H9 (cell line): ENCODE results near the gene POLD1. TPM values are rescaled to one million over a fixed set of nuclear protein-coding genes. Genes with fewer than 3 reads are reported as not detected.

ENCODE experiments used
- DNase-seq: peaks from one replicate; pipeline ENCODE4 v3.0.0-alpha.2; 2017
- H2AFZ ChIP-seq: one replicate; pipeline ENCODE4 v1.6.1; 2013; ENCODE audit warnings: mild to moderate bottlenecking, low read length, control low read depth, moderate library complexity
- H2AK5ac ChIP-seq: 2 replicates; pipeline ENCODE4 v1.6.1; 2013; ENCODE audit warnings: low read length, control low read depth, mixed read lengths; ENCODE audit not compliant: insufficient read length
- H2BK120ac ChIP-seq: one replicate; pipeline ENCODE4 v1.6.1; 2013; ENCODE audit warnings: low read depth, mild to moderate bottlenecking, low read length, control low read depth, inconsistent platforms; ENCODE audit not compliant: poor library complexity, severe bottlenecking
- H2BK12ac ChIP-seq: 2 replicates; pipeline ENCODE4 v1.6.1; 2013; ENCODE audit warnings: low read length, control low read depth, mixed read lengths, low read depth; ENCODE audit not compliant: insufficient read length
- H2BK15ac ChIP-seq: 2 replicates; pipeline ENCODE4 v1.6.1; 2013; ENCODE audit warnings: low read depth, low read length, control low read depth
- H2BK20ac ChIP-seq: one replicate; pipeline ENCODE4 v1.6.1; 2013; ENCODE audit warnings: low read depth, mild to moderate bottlenecking, low read length, control low read depth, inconsistent platforms; ENCODE audit not compliant: poor library complexity, severe bottlenecking
- H2BK5ac ChIP-seq: 2 replicates; pipeline ENCODE4 v1.6.1; 2013; ENCODE audit warnings: low read length, control low read depth, mixed read lengths; ENCODE audit not compliant: insufficient read length
- H3K14ac ChIP-seq: 2 replicates; pipeline ENCODE4 v1.6.1; 2013; ENCODE audit warnings: low read length, control low read depth; ENCODE audit not compliant: insufficient read depth
- H3K18ac ChIP-seq: 2 replicates; pipeline ENCODE4 v1.6.1; 2013; ENCODE audit warnings: low read depth, mild to moderate bottlenecking, mixed read lengths, low read length, control low read depth; ENCODE audit not compliant: insufficient read length
- H3K23ac ChIP-seq: 2 replicates; pipeline ENCODE4 v1.6.1; 2013; ENCODE audit warnings: low read length, control low read depth, mixed read lengths, low read depth; ENCODE audit not compliant: insufficient read length
- H3K23me2 ChIP-seq: 2 replicates; pipeline ENCODE4 v1.6.1; 2013; ENCODE audit warnings: low read depth, mild to moderate bottlenecking, mixed read lengths, low read length, control low read depth; ENCODE audit not compliant: insufficient read length, poor library complexity, severe bottlenecking
- H3K27ac ChIP-seq: 2 replicates; pipeline ENCODE4 v1.5.1; 2013; ENCODE audit warnings: low read length, control low read depth, mixed read lengths, low read depth; ENCODE audit not compliant: insufficient read length
- H3K27me3 ChIP-seq: 2 replicates; pipeline ENCODE4 v1.6.1; 2013; ENCODE audit warnings: low read length, control low read depth, inconsistent platforms; ENCODE audit not compliant: insufficient read depth
- H3K4ac ChIP-seq: 2 replicates; pipeline ENCODE4 v1.6.1; 2013; ENCODE audit warnings: low read depth, mild to moderate bottlenecking, control low read depth, inconsistent platforms, low read length, moderate library complexity
- H3K4me1 ChIP-seq: 2 replicates; pipeline ENCODE4 v1.6.1; 2013; ENCODE audit warnings: low read length, control low read depth, inconsistent platforms; ENCODE audit not compliant: insufficient read depth
- H3K4me2 ChIP-seq: 2 replicates; pipeline ENCODE4 v1.6.1; 2013; ENCODE audit warnings: low read length, control low read depth, mixed read lengths; ENCODE audit not compliant: insufficient read length, insufficient read depth
- H3K56ac ChIP-seq: 2 replicates; pipeline ENCODE4 v1.6.1; 2013; ENCODE audit warnings: low read depth, mild to moderate bottlenecking, mixed read lengths, low read length, control low read depth; ENCODE audit not compliant: insufficient read length
- H3K79me1 ChIP-seq: 2 replicates; pipeline ENCODE4 v1.6.1; 2013; ENCODE audit warnings: low read depth, mild to moderate bottlenecking, moderate library complexity, low read length, control low read depth, inconsistent platforms; ENCODE audit not compliant: insufficient read depth, poor library complexity, severe bottlenecking
- H3K79me2 ChIP-seq: 2 replicates; pipeline ENCODE4 v1.6.1; 2013; ENCODE audit warnings: low read length, control low read depth, inconsistent platforms; ENCODE audit not compliant: insufficient read depth
- H3K9ac ChIP-seq: 2 replicates; pipeline ENCODE4 v1.6.1; 2013; ENCODE audit warnings: low read length, control low read depth, mixed read lengths; ENCODE audit not compliant: insufficient read length; ENCODE audit errors: extremely low read depth
- H3K9me3 ChIP-seq: one replicate; pipeline ENCODE4 v1.6.1; 2013; ENCODE audit warnings: low read depth, low read length, inconsistent platforms; ENCODE audit not compliant: control insufficient read depth
- H3T11ph ChIP-seq: one replicate; pipeline ENCODE4 v1.6.1; 2013; ENCODE audit warnings: mild to moderate bottlenecking, low read length, control low read depth, inconsistent platforms
- H4K20me1 ChIP-seq: one replicate; pipeline ENCODE4 v1.6.1; 2013; ENCODE audit not compliant: control insufficient read depth, insufficient read length, insufficient read depth
- H4K5ac ChIP-seq: 2 replicates; pipeline ENCODE4 v1.6.1; 2013; ENCODE audit warnings: low read depth, mild to moderate bottlenecking, mixed read lengths, low read length, control low read depth; ENCODE audit not compliant: insufficient read length
- H4K8ac ChIP-seq: replicated peaks from 2 replicates; pipeline ENCODE4 v1.6.1; 2013; ENCODE audit warnings: low read length, control low read depth, mixed read lengths, low read depth; ENCODE audit not compliant: insufficient read length
- H4K91ac ChIP-seq: 2 replicates; pipeline ENCODE4 v1.6.1; 2013; ENCODE audit warnings: low read depth, mild to moderate bottlenecking, moderate library complexity, mixed read lengths, low read length, control low read depth; ENCODE audit not compliant: insufficient read length
- H3K27ac Mint-ChIP-seq, 3 experiments: 2 replicates in 2 of 3; 3 replicates in 1 of 3; pipeline ENCODE4 v1.8.0; 2020 to 2021; ENCODE audit warnings: mixed read lengths in 3 of 3, mild to moderate bottlenecking in 1 of 3, moderate library complexity in 1 of 3
- H3K27me3 Mint-ChIP-seq: 2 replicates; pipeline ENCODE4 v1.8.0; 2021; ENCODE audit warnings: low read depth, mild to moderate bottlenecking, moderate library complexity, mixed read lengths
- H3K36me3 Mint-ChIP-seq, 3 experiments: 2 replicates in 2 of 3; 3 replicates in 1 of 3; pipeline ENCODE4 v1.8.0; 2020 to 2021; ENCODE audit warnings: low read depth in 3 of 3, mixed read lengths in 3 of 3; ENCODE audit not compliant: insufficient read depth in 1 of 3
- H3K4me1 Mint-ChIP-seq, 2 experiments: 2 replicates each; pipeline ENCODE4 v1.8.0; 2020; ENCODE audit warnings: mixed read lengths in 2 of 2
- H3K4me3 Mint-ChIP-seq, 2 experiments: 2 replicates in 1 of 2; 3 replicates in 1 of 2; pipeline ENCODE4 v1.8.0; 2020 to 2021; ENCODE audit warnings: mild to moderate bottlenecking in 2 of 2, mixed read lengths in 2 of 2, moderate library complexity in 1 of 2
- H3K9me3 Mint-ChIP-seq, 2 experiments: 2 replicates in 1 of 2; 3 replicates in 1 of 2; pipeline ENCODE4 v1.8.0; 2020; ENCODE audit warnings: mild to moderate bottlenecking in 2 of 2, mixed read lengths in 2 of 2, moderate library complexity in 1 of 2
- CTCF ChIP-seq: fragments of 200-600 bp; sonication (generic); conservative IDR thresholded peaks from 3 replicates; pipeline ENCODE4 v1.8.0; 2021; ENCODE audit warnings: antibody characterized with exemption, mild to moderate bottlenecking
- WGBS: extraction: QIAGEN DNeasy Blood & Tissue Kit; methylation state at CpG from one replicate; pipeline ENCODE4 v1.1.7; 2013; ENCODE audit warnings: missing lambda C conversion rate, low lambda C conversion rate, mixed read lengths; ENCODE audit not compliant: insufficient read length; ENCODE audit errors: extremely low coverage; 5-methylcytosine and 5-hydroxymethylcytosine counted together
- total RNA-seq: library from RNA; stranded (reverse); gene quantifications from 2 replicates; pipeline ENCODE4 v1.2.1, GENCODE V29; 2021

The POLD1 gene
- total RNA-seq, 1 experiment from 2014 or later, result 165 TPM

GRCh38 chr19:50358483-50359327 lies 25.4 kb upstream of the POLD1 start:
- Mint-ChIP-seq H3K36me3 (peaks cover 0 to 8% (median 6%) of the 10 kb centered on the region in 3 experiments; a peak in 4 of 7 replicates), H3K27me3 (peaks cover 12% of the 10 kb centered on the region), H3K9me3 (no peaks in the 10 kb centered on the region; a peak in 2 of 5 replicates), H3K4me3 (no peak overlapping the region), H3K27ac (peak overlapping the region in 1 of 3 experiments; percentile 57; a peak in 1 of 7 replicates), H3K4me1 (peaks cover 11 to 19% of the 10 kb centered on the region in 2 experiments)
- Histone ChIP-seq H3K18ac (no peak overlapping the region), H3T11ph (no peak overlapping the region), H2BK20ac (no peak overlapping the region), H2BK120ac (no peak overlapping the region), H4K5ac (no peak overlapping the region), H3K23ac (no peak overlapping the region), H3K9ac (no peak overlapping the region), H4K20me1 (no peaks in the 10 kb centered on the region), H2AFZ (no peak overlapping the region), H2BK5ac (no peak overlapping the region), H2BK15ac (no peak overlapping the region), H2AK5ac (no peak overlapping the region), H3K56ac (no peak overlapping the region), H4K91ac (no peak overlapping the region), H3K27me3 (no peaks in the 10 kb centered on the region), H3K4me2 (no peak overlapping the region), H3K27ac (no peak overlapping the region), H2BK12ac (no peak overlapping the region), H3K79me1 (no peaks in the 10 kb centered on the region), H4K8ac (no peak overlapping the region), H3K23me2 (no peaks in the 10 kb centered on the region), H3K14ac (no peak overlapping the region; the same call in 1 of the 2 replicates), H3K4me1 (peaks cover 2% of the 10 kb centered on the region; the same call in 1 of the 2 replicates), H3K9me3 (no peaks in the 10 kb centered on the region), H3K79me2 (no peaks in the 10 kb centered on the region), H3K4ac (no peak overlapping the region)
- WGBS, result no CpG with 5 or more reads among the region's 54 CpGs
- TF ChIP-seq CTCF, result no peak
- DNase-seq, result no peak
